ENCODE results near the gene CELF4. TPM values are rescaled to one million over a fixed set of nuclear protein-coding genes. Genes with fewer than 3 reads are reported as not detected.

CELF4 gene
- total and polyA plus RNA-seq, 2 of the 4 experiments (the other 2 are of a cell fraction) = not detected

DNA sequence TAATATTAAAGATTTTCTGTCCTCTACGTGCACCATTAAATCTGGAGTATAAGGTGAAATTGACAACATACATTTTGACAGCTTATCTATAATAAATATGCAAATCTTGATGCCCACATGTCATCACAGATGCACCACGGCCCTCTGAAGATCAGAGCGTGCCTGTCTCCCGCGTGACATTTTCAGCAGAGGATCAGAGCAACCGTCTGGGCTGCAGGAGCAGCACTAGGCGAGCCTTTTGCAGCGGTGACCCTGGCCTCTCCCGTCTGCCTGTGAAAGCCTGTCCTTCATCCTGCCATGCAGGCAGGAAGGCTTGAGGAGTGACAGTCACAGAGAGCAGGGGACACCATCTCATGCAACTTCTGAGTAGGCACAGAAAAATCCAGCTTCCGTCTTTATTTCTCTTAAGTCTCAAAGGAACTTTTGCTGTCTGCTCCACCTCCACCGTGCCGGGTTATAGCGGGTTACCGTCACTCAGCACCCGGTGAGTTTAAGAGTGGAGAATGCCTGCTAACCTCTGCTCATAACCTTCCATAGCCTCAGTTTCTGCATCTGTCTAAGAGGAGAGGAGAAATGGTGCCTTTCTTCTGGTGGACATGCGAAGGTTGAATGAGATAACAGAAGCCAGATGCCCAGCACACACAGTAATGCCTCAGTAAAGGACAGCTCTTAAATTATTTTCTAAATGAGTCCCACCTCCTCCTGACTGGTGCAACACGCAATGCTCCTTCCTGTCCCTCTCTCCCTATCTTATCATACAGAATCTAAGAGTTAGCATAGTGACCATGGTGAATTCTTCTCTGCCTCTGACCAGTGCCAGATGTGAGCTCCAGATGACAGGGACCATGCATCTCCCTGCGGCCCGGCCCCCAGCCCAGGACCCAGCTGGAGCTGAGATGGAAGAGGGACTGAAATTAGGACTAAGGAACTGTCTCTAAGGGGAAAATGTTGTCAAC, 43.8 kb downstream of the CELF4 start:
- Histone ChIP-seq H3K23ac (ENCODE audit: low read depth, low read length) (no peak overlapping the region), H3K4me1 (ENCODE audit: control insufficient read depth, insufficient read depth, low read length) (no peaks in the 10 kb centered on the region), H3K18ac (ENCODE audit: low read depth, low read length) (no peak overlapping the region), H2BK5ac (ENCODE audit: low read depth, low read length, poor library complexity, severe bottlenecking) (no peak overlapping the region), H2AK9ac (replicated peaks; ENCODE audit: low read depth, low read length, poor library complexity) (no peak overlapping the region), H3K9ac (ENCODE audit: low read depth, low read length) (no peak overlapping the region), H3K56ac (ENCODE audit: extremely low read depth, insufficient read depth, low read length) (no peak overlapping the region), H2AK5ac (ENCODE audit: low read depth, low read length) (no peak overlapping the region), H3K4me3 (ENCODE audit: insufficient read depth, low read depth, low read length) (no peak overlapping the region), H4K20me1 (ENCODE audit: insufficient read depth, low read length) (no peaks in the 10 kb centered on the region), H2BK20ac (ENCODE audit: low read depth, low read length) (no peak overlapping the region), H4K91ac (ENCODE audit: insufficient read depth, low read depth, low read length) (no peak overlapping the region), H3K4me2 (ENCODE audit: low read depth, low read length) (no peak overlapping the region), H3K36me3 (ENCODE audit: control insufficient read depth, insufficient read depth, low read length) (no peaks in the 10 kb centered on the region), H4K8ac (ENCODE audit: low read depth in 2 of 2, low read length in 2 of 2) (no peak overlapping the region), H3K27ac (ENCODE audit: insufficient read depth, low read length) (no peak overlapping the region), H4K5ac (ENCODE audit: low read depth, low read length) (no peak overlapping the region), H2AFZ (replicated peaks; ENCODE audit: low read length, poor library complexity) (no peak overlapping the region), H3K14ac (replicated peaks; ENCODE audit: low read depth, low read length) (no peak overlapping the region), H3K4ac (ENCODE audit: low read depth, low read length) (no peak overlapping the region), H3K9me3 (ENCODE audit: control insufficient read depth, insufficient read depth, low read length) (no peaks in the 10 kb centered on the region), H3K27me3 (ENCODE audit: control insufficient read depth, insufficient read depth, low read length) (peaks cover 29% of the 10 kb centered on the region), H2BK120ac (ENCODE audit: low read depth, low read length) (no peak overlapping the region), H2BK15ac (ENCODE audit: low read depth, low read length) (no peak overlapping the region), H3K79me1 (ENCODE audit: low read depth in 1 of 2, low read length in 2 of 2) (no peaks in the 10 kb centered on the region), H3K9me1 (ENCODE audit: insufficient read depth, low read length) (no peaks in the 10 kb centered on the region)
- no peak for ATAC-seq (ENCODE audit: low read depth)
- DNase-seq = no peak
- TF ChIP-seq MXI1 (IDR thresholded peaks at IDR 0.05; ENCODE audit: borderline replicate concordance, low read depth, low read length) (no peak), BHLHE40 (IDR thresholded peaks at IDR 0.05; ENCODE audit: low read depth, low read length) (no peak), RFX5 (IDR thresholded peaks at IDR 0.05; ENCODE audit: low read depth, low read length) (no peak), RCOR1 (IDR thresholded peaks at IDR 0.05; ENCODE audit: insufficient replicate concordance, low read length) (no peak), CEBPB (IDR thresholded peaks at IDR 0.05; ENCODE audit: low read depth, low read length) (no peak), CHD1 (IDR thresholded peaks at IDR 0.05; ENCODE audit: low read depth, low read length) (no peak), FOS (IDR thresholded peaks at IDR 0.05; ENCODE audit: low read depth, low read length) (no peak), RAD21 (IDR thresholded peaks at IDR 0.05; ENCODE audit: low read length) (no peak), SMC3 (IDR thresholded peaks at IDR 0.05; ENCODE audit: low read depth, low read length) (no peak), NFE2L2 (IDR thresholded peaks at IDR 0.05; ENCODE audit: low read depth, low read length) (no peak), MAFK (IDR thresholded peaks at IDR 0.05; ENCODE audit: low read depth, low read length) (no peak)
- TF ChIP-seq, protein P1, sequence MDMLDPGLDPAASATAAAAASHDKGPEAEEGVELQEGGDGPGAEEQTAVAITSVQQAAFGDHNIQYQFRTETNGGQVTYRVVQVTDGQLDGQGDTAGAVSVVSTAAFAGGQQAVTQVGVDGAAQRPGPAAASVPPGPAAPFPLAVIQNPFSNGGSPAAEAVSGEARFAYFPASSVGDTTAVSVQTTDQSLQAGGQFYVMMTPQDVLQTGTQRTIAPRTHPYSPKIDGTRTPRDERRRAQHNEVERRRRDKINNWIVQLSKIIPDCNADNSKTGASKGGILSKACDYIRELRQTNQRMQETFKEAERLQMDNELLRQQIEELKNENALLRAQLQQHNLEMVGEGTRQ (IDR thresholded peaks at IDR 0.05; ENCODE audit: low read depth, low read length) = no peak
- TF ChIP-seq, protein P2, sequence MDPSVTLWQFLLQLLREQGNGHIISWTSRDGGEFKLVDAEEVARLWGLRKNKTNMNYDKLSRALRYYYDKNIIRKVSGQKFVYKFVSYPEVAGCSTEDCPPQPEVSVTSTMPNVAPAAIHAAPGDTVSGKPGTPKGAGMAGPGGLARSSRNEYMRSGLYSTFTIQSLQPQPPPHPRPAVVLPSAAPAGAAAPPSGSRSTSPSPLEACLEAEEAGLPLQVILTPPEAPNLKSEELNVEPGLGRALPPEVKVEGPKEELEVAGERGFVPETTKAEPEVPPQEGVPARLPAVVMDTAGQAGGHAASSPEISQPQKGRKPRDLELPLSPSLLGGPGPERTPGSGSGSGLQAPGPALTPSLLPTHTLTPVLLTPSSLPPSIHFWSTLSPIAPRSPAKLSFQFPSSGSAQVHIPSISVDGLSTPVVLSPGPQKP (IDR thresholded peaks at IDR 0.05; ENCODE audit: borderline replicate concordance, low read depth, low read length) = no peak
- TF ChIP-seq, protein P3, sequence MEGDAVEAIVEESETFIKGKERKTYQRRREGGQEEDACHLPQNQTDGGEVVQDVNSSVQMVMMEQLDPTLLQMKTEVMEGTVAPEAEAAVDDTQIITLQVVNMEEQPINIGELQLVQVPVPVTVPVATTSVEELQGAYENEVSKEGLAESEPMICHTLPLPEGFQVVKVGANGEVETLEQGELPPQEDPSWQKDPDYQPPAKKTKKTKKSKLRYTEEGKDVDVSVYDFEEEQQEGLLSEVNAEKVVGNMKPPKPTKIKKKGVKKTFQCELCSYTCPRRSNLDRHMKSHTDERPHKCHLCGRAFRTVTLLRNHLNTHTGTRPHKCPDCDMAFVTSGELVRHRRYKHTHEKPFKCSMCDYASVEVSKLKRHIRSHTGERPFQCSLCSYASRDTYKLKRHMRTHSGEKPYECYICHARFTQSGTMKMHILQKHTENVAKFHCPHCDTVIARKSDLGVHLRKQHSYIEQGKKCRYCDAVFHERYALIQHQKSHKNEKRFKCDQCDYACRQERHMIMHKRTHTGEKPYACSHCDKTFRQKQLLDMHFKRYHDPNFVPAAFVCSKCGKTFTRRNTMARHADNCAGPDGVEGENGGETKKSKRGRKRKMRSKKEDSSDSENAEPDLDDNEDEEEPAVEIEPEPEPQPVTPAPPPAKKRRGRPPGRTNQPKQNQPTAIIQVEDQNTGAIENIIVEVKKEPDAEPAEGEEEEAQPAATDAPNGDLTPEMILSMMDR (conservative IDR thresholded peaks at IDR 0.05; ENCODE audit: low read depth, low read length) = no peak
- CTCF ChIA-PET = no interaction called here
- WGBS, 2 experiments (ENCODE audit: extremely low coverage in 2 of 2, insufficient read length in 1 of 2) = 49% methylated on average over 10 of the region's 19 CpGs; no CpG with 5 or more reads in 1 of the 2 experiments
- POLR2A ChIA-PET (ENCODE audit: unreplicated experiment) = no interaction called here
- intact Hi-C loops (cut with micrococcal nuclease) (no loop called here), dilution Hi-C loops (cut with HindIII; ENCODE audit: low sequenced_read_pairs, unreplicated experiment) (no loop called here), in situ Hi-C loops (cut with MboI; ENCODE audit: low sequenced_read_pairs) (no loop called here)
- no TSS peak for BruUV-seq (replicated peaks)
